Stomach smooth muscle (tissue), 2 donors: ENCODE measurements around the gene LRWD1.

ENCODE experiments used
- H3K27ac ChIP-seq: one replicate; pipeline ENCODE4 v1.7.0; 2013; ENCODE audit warnings: mild to moderate bottlenecking, low read length, inconsistent platforms
- H3K27me3 ChIP-seq, 2 donors: one replicate each; pipeline ENCODE4 v1.7.0; 2013; ENCODE audit warnings: low read length in 2 of 2; ENCODE audit not compliant: insufficient read depth in 2 of 2, control insufficient read depth in 1 of 2
- H3K36me3 ChIP-seq, 2 donors: one replicate each; pipeline ENCODE4 v1.7.0; 2013; ENCODE audit warnings: low read length in 2 of 2; ENCODE audit not compliant: control insufficient read depth in 2 of 2, insufficient read depth in 2 of 2
- H3K4me1 ChIP-seq: one replicate; pipeline ENCODE4 v1.7.0; 2013; ENCODE audit warnings: low read length; ENCODE audit not compliant: control insufficient read depth, insufficient read depth
- H3K4me3 ChIP-seq, 2 donors: one replicate each; pipeline ENCODE4 v1.7.0; 2013; ENCODE audit warnings: low read length in 2 of 2
- H3K9ac ChIP-seq, 2 donors: one replicate each; pipeline ENCODE4 v1.7.0; 2013; ENCODE audit warnings: low read length in 2 of 2, mild to moderate bottlenecking in 1 of 2
- H3K9me3 ChIP-seq, 2 donors: one replicate each; pipeline ENCODE4 v1.7.0; 2013; ENCODE audit warnings: low read length in 2 of 2; ENCODE audit not compliant: control insufficient read depth in 2 of 2
- donor health status: healthy.
- donor health status: Pancreatic carcinoma.

Gene LRWD1

DNA sequence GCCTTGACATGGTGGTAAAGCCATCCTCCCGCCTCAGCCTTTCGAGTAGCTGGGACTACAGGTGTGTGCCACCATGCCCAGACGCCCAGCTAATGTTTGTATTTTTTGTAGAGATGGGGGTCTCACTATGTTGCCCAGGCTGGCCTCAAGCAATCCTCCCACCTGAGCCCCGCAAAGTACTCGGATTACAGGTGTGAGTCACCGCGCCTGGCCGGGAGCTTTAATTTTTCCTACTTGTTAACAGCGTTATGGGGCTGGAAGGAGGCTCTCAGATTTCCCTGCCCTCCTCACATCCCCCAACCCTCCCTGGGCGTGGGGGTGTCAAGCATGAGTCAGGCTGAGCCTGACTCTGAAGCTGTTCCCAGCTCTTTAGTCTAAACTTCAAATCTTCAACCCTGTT is 8.5 kb upstream of the LRWD1 start:
- H3K4me1 ChIP-seq: no peaks in the 10 kb centered on the region
- no peaks in the 10 kb centered on the region for H3K27me3 ChIP-seq
- H3K36me3 ChIP-seq: peaks cover 11 to 19% of the 10 kb centered on the region in 2 donors
- H3K27ac ChIP-seq: no peak overlapping the region
- H3K9ac ChIP-seq: no peak overlapping the region
- no peak overlapping the region for H3K4me3 ChIP-seq
- no peaks in the 10 kb centered on the region for H3K9me3 ChIP-seq

GRCh38 chr7:102457352-102457924 is 7.3 kb upstream of the LRWD1 start:
- H3K9me3 ChIP-seq: no peaks in the 10 kb centered on the region
- H3K27ac ChIP-seq: no peak overlapping the region
- H3K27me3 ChIP-seq: no peaks in the 10 kb centered on the region
- H3K36me3 ChIP-seq: peaks cover 11 to 19% of the 10 kb centered on the region in 2 donors
- H3K4me3 ChIP-seq: no peak overlapping the region
- H3K9ac ChIP-seq: no peak overlapping the region
- no peaks in the 10 kb centered on the region for H3K4me1 ChIP-seq

DNA sequence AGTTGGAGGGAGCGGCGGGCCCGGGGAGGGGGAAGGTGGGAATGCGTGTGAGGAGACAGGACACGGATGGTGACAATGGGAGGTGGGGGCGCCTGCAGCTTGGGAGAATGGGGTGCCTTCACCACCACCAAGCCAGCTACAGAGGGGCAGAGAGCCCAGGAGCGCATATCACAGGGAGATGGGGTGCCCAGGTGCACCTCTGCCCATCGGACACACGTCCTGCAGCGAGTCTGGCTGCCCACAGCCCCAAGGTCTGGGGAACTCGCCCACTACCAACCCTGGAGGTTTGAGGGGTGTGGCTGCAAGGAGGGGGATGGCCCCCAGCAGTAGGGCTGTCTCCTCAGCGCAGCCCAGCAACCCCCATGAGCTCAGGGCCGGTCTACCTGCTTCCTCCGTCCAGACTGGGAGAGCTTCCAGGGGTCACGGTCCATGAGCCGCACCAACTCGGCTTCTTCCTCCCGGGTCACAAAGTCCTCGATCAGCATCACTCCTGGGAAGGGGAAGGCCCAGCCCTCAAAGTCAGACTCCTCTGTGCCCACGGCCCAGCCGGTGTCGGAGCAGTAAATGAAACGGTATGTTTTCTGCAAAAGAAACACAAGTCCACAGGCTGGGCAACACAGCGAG is 5.5 kb upstream of the LRWD1 start:
- Histone ChIP-seq H3K27me3 (no peaks in the 10 kb centered on the region), H3K9ac (no peak overlapping the region), H3K9me3 (no peaks in the 10 kb centered on the region), H3K36me3 (peaks cover 11 to 19% of the 10 kb centered on the region in 2 donors), H3K27ac (no peak overlapping the region), H3K4me3 (no peak overlapping the region), H3K4me1 (peaks cover 10% of the 10 kb centered on the region)

- Histone ChIP-seq H3K4me1 (peaks cover 16% of the 10 kb centered on the region), H3K27ac (no peak overlapping the region), H3K4me3 (no peak overlapping the region)
Observed at GRCh38 chr7:102460467-102460866, 4.3 kb upstream of the LRWD1 start.

DNA sequence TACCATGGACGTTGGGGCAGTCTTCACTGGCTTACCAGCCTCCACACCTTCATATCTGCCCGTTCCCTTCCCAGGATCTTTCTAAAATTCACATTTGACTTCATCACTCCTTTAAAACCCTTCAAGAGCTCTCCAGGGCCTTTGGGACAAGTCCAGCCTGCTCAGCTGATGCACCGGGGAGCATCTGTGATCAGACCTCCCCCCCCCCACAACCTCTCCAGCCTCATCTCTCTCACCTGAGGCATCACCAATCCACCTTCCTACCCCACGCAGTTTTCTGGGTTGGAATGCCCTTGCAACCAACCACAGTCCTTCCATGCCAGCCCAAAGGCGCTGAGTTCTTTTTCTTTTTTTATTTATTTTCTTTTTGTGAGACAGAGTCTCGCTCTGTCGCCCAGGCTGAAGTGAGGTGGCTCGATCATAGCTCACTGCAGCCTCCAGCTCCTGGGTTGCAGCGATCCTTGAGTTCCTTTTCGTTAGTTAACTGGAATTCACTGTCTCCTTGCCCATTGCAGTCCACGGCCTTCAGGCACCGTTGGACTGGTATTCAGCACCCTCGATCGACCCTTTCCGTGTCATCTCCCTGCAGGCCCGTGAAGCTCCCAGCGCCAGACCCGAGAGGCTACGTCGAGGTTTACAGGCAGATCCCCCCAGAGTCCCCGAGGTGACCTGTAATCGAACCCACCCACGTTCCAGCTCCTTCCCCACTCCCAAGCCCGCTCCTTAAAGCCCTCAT is 775 bp upstream of the LRWD1 start:
- H3K27ac ChIP-seq: peak overlapping the region; percentile 55
- peak overlapping the region; percentile 86 to 99 for H3K4me3 ChIP-seq
- H3K27me3 ChIP-seq: no peaks in the 10 kb centered on the region
- H3K9me3 ChIP-seq: no peaks in the 10 kb centered on the region
- H3K9ac ChIP-seq: peak overlapping the region; percentile 96
- H3K36me3 ChIP-seq: peaks cover 0 to 4% of the 10 kb centered on the region in 2 donors
- H3K4me1 ChIP-seq: peaks cover 23% of the 10 kb centered on the region

More at GRCh38 chr7:102460467-102460866, 4.3 kb upstream of the LRWD1 start:
- H3K9me3 ChIP-seq: no peaks in the 10 kb centered on the region
- H3K27me3 ChIP-seq: no peaks in the 10 kb centered on the region
- no peak overlapping the region for H3K9ac ChIP-seq
- peaks cover 11 to 19% of the 10 kb centered on the region in 2 donors for H3K36me3 ChIP-seq

- no peak overlapping the region for H3K27ac ChIP-seq
- no peaks in the 10 kb centered on the region for H3K9me3 ChIP-seq
- H3K4me3 ChIP-seq: peak overlapping the region in 1 of 2 donors; percentile 99
- peak overlapping the region in 1 of 2 donors; percentile 58 for H3K9ac ChIP-seq
- peaks cover 0 to 3% of the 10 kb centered on the region in 2 donors for H3K36me3 ChIP-seq
- H3K4me1 ChIP-seq: peaks cover 23% of the 10 kb centered on the region
- no peaks in the 10 kb centered on the region for H3K27me3 ChIP-seq
Observed at GRCh38 chr7:102466097-102466496, 1.3 kb downstream of the LRWD1 start.

DNA sequence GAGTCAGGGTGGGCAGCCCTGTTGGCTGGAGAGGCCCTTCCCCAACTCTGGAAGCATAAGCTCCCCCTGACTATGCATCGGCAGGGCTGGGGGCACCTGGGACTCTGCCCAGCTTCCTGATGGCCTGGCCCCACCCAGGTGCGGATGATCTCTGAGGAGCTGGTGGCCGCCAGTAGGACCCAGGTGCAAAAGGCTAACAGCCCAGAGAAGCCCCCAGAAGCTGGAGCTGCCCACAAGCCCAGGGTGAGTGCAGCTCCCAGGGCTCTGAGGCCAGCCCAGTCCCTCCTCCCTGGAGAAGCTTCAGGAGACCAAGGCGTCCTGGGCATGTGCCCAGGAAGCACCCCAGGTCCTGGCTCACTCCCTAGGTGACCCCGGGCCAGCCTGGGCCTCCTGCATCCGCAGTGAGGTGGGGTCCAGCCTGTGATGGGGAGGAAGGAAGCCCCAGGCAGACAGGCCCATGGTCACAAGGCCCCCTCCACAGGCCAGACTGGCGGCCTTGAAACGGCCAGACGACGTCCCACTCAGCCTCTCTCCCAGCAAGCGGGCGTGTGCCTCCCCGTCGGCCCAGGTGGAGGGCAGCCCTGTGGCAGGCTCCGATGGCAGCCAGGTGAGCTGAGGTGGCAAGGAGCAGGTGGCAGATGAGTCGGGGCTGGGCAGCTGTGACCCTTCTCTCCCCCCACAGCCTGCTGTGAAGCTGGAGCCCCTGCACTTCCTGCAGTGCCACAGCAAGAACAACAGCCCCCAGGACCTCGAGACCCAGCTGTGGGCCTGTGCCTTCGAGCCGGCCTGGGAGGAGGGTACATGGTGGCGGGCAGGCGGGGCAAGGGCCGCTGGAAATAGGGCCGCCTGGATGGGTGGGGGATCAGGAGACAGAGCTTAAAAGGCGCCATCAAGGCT is 3.0 kb downstream of the LRWD1 start:
- peaks cover 23% of the 10 kb centered on the region for H3K4me1 ChIP-seq
- H3K27ac ChIP-seq: no peak overlapping the region
- no peak overlapping the region for H3K9ac ChIP-seq
- H3K27me3 ChIP-seq: no peaks in the 10 kb centered on the region
- H3K4me3 ChIP-seq: no peak overlapping the region
- peaks cover 0 to 8% of the 10 kb centered on the region in 2 donors for H3K36me3 ChIP-seq
- no peaks in the 10 kb centered on the region for H3K9me3 ChIP-seq

- H3K4me3 ChIP-seq: no peak overlapping the region
- H3K27ac ChIP-seq: no peak overlapping the region
- no peaks in the 10 kb centered on the region for H3K27me3 ChIP-seq
- H3K9ac ChIP-seq: no peak overlapping the region
- peaks cover 21% of the 10 kb centered on the region for H3K4me1 ChIP-seq
- H3K9me3 ChIP-seq: no peaks in the 10 kb centered on the region
- H3K36me3 ChIP-seq: peaks cover 4 to 15% of the 10 kb centered on the region in 2 donors
Observed at GRCh38 chr7:102468478-102469350, 3.9 kb downstream of the LRWD1 start.

GRCh38 chr7:102469351-102469971 is 4.7 kb downstream of the LRWD1 start:
- Histone ChIP-seq H3K4me1 (peaks cover 16% of the 10 kb centered on the region), H3K36me3 (peaks cover 4 to 15% of the 10 kb centered on the region in 2 donors), H3K9me3 (no peaks in the 10 kb centered on the region), H3K4me3 (no peak overlapping the region), H3K27ac (no peak overlapping the region), H3K27me3 (no peaks in the 10 kb centered on the region), H3K9ac (no peak overlapping the region)
